HG03095 (cell line): ENCODE results near the gene LBR.

Experiments
- ATAC-seq: cut with Tn5 transposase; IDR thresholded peaks from one replicate; pipeline ENCODE4 v1.9.1; 2021; ENCODE audit warnings: moderate library complexity; ENCODE audit not compliant: unreplicated experiment

LBR gene

GRCh38 chr1:225378880-225379279 lies 49.0 kb downstream of the LBR start:
- no peak for ATAC-seq

GRCh38 chr1:225374996-225375395 lies 52.8 kb downstream of the LBR start:
- ATAC-seq, result no peak

- no peak for ATAC-seq
Measured at GRCh38 chr1:225373155-225373554, 54.7 kb downstream of the LBR start.

- ATAC-seq, result no peak
Measured at GRCh38 chr1:225371366-225372010, 56.4 kb downstream of the LBR start.

- no peak for ATAC-seq
Measured at GRCh38 chr1:225368036-225368552, 59.7 kb downstream of the LBR start.

- no peak for ATAC-seq
Measured at GRCh38 chr1:225366552-225366951, 61.3 kb downstream of the LBR start.

- ATAC-seq, result no peak
Measured at GRCh38 chr1:225366018-225366417, 61.8 kb downstream of the LBR start.

- no peak for ATAC-seq
Measured at GRCh38 chr1:225364439-225364838, 63.4 kb downstream of the LBR start.

- no peak for ATAC-seq
Measured at GRCh38 chr1:225362805-225363204, 65.0 kb downstream of the LBR start.

- ATAC-seq, result no peak
Measured at GRCh38 chr1:225361176-225361575, 66.7 kb downstream of the LBR start.

GRCh38 chr1:225360119-225360518 lies 67.7 kb downstream of the LBR start:
- no peak for ATAC-seq

- ATAC-seq, result no peak
Measured at GRCh38 chr1:225355863-225356262, 72.0 kb downstream of the LBR start.

GRCh38 chr1:225354906-225355305 lies 72.9 kb downstream of the LBR start:
- ATAC-seq, result no peak
